ENCODE data around the gene CGB2. TPM values are rescaled to one million over a fixed set of nuclear protein-coding genes. Genes with fewer than 3 reads are reported as not detected.
A peak's percentile ranks its signal among the peaks of the same experiment; 100 is the strongest.

CGB2 gene
- total RNA-seq, 1 donor from 2014 or later: 0.52 TPM

- FAIRE-seq: no peak
- Mint-ChIP-seq H3K27ac (ENCODE audit: unreplicated experiment) (peak overlapping the region; percentile 93), H3K9me3 (ENCODE audit: unreplicated experiment) (peaks cover 2% of the 10 kb centered on the region), H3K4me3 (ENCODE audit: unreplicated experiment) (peak overlapping the region; percentile 99), H3K27me3 (ENCODE audit: low read depth, unreplicated experiment) (no peaks in the 10 kb centered on the region), H3K4me1 (ENCODE audit: low read depth, unreplicated experiment) (peaks cover 31% of the 10 kb centered on the region), H3K36me3 (ENCODE audit: low read depth, unreplicated experiment) (peaks cover 7% of the 10 kb centered on the region)
- DNase-seq (ENCODE audit: low read depth): no peak
- Histone ChIP-seq H3K79me2 (ENCODE audit: insufficient read depth, low read length) (peaks cover 76% of the 10 kb centered on the region), H3K4me1 (ENCODE audit: insufficient read depth, low read length) (peaks cover 23% of the 10 kb centered on the region), H3K27ac (ENCODE audit: low read depth, low read length) (peak overlapping the region; percentile 83), H3K4me3 (ENCODE audit: insufficient read depth, low read depth, low read length) (peak overlapping the region; percentile 80), H3K36me3 (ENCODE audit: insufficient read depth, low read length) (no peaks in the 10 kb centered on the region), H2AFZ (ENCODE audit: low read depth, low read length) (peak overlapping the region; percentile 78), H4K20me1 (ENCODE audit: insufficient read depth, low read length) (peaks cover 44% of the 10 kb centered on the region), H3K4me2 (ENCODE audit: low read length) (peak overlapping the region; percentile 93), H3K9me3 (ENCODE audit: insufficient read depth, low read depth, low read length) (no peaks in the 10 kb centered on the region), H3K27me3 (ENCODE audit: insufficient read depth, low read length) (no peaks in the 10 kb centered on the region), H3K9ac (ENCODE audit: low read length) (peak overlapping the region; percentile 93)
- TF ChIP-seq EZH2 (IDR thresholded peaks at IDR 0.05; ENCODE audit: insufficient read depth, low read length) (no peak), CTCF (IDR thresholded peaks at IDR 0.05; ENCODE audit: insufficient read depth, low read depth, low read length) (no peak)
These were observed 37.7 kb upstream of the CGB2 start for GRCh38 chr19:48994035-48994386.

GRCh38 chr19:48997972-48998371, 33.7 kb upstream of the CGB2 start:
- Histone ChIP-seq H3K9ac (ENCODE audit: low read length) (no peak overlapping the region), H2AFZ (ENCODE audit: low read depth, low read length) (no peak overlapping the region)

More at GRCh38 chr19:48997972-48998371, 33.7 kb upstream of the CGB2 start:
- H3K4me3 ChIP-seq (ENCODE audit: insufficient read depth, low read depth, low read length): no peak overlapping the region
- FAIRE-seq (no peak), DNase-seq (ENCODE audit: low read depth) (no peak)
- H4K20me1 ChIP-seq (ENCODE audit: insufficient read depth, low read length): peaks cover 34% of the 10 kb centered on the region
- H3K4me2 ChIP-seq (ENCODE audit: low read length): no peak overlapping the region
- peaks cover 23% of the 10 kb centered on the region for H3K4me1 Mint-ChIP-seq (ENCODE audit: low read depth, unreplicated experiment)
- no peaks in the 10 kb centered on the region for H3K9me3 ChIP-seq (ENCODE audit: insufficient read depth, low read depth, low read length)
- peak overlapping the region; percentile 72 for H3K4me3 Mint-ChIP-seq (ENCODE audit: unreplicated experiment)
- peaks cover 13% of the 10 kb centered on the region for H3K4me1 ChIP-seq (ENCODE audit: insufficient read depth, low read length)
- TF ChIP-seq CTCF (IDR thresholded peaks at IDR 0.05; ENCODE audit: insufficient read depth, low read depth, low read length) (peak; percentile 53), EZH2 (IDR thresholded peaks at IDR 0.05; ENCODE audit: insufficient read depth, low read length) (no peak)
- no peaks in the 10 kb centered on the region for H3K27me3 ChIP-seq (ENCODE audit: insufficient read depth, low read length)
- peaks cover 58% of the 10 kb centered on the region for H3K79me2 ChIP-seq (ENCODE audit: insufficient read depth, low read length)
- H3K27ac ChIP-seq (ENCODE audit: low read depth, low read length): no peak overlapping the region
- H3K36me3 Mint-ChIP-seq (ENCODE audit: low read depth, unreplicated experiment): peaks cover 6% of the 10 kb centered on the region
- peaks cover 4% of the 10 kb centered on the region for H3K36me3 ChIP-seq (ENCODE audit: insufficient read depth, low read length)
- H3K9me3 Mint-ChIP-seq (ENCODE audit: unreplicated experiment): no peaks in the 10 kb centered on the region
- H3K27me3 Mint-ChIP-seq (ENCODE audit: low read depth, unreplicated experiment): no peaks in the 10 kb centered on the region
- peak overlapping the region; percentile 53 for H3K27ac Mint-ChIP-seq (ENCODE audit: unreplicated experiment)
